ENCODE measurements around the gene SETD1A.
"Not testable (repeated sequence)": the region's sequence is repeated elsewhere in the genome, so short reads cannot be mapped to it uniquely, and the experiment has no call there.

Gene SETD1A

DNA sequence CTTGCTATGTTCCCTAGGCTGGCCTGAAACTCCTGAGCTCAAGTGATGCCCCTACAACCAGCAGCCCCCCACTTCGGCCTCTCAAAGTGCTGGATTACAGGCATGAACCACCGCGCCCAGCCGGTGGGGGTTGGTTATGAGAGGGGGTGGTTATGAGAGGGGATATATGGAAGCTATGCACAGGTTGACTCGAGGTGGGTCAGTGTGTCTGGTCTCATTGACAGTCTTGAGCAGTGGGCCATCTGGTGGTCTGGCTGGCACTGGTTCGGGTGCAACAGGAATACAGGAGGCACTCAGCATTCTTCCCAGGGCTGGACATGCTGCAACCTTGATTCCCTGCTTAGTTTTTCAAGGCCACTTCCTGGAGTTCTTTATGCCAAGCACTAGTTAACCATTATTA, 58.5 kb downstream of the SETD1A start:
- FAIRE-seq (no peak), DNase-seq (ENCODE audit: insufficient read length, low spot score) (no peak)
- TF ChIP-seq CTCF (IDR thresholded peaks at IDR 0.05; ENCODE audit: insufficient read depth, missing control alignments): peak; percentile 41

GRCh38 chr16:31017756-31018155, 60.2 kb downstream of the SETD1A start:
- DNase-seq (ENCODE audit: insufficient read length, low spot score); FAIRE-seq: not testable (repeated sequence)

- FAIRE-seq: no peak
- no peak for TF ChIP-seq CTCF (IDR thresholded peaks at IDR 0.05; ENCODE audit: insufficient read depth, missing control alignments)
- DNase-seq (ENCODE audit: insufficient read length, low spot score): no peak
Measured at GRCh38 chr16:31020536-31020935, 63.0 kb downstream of the SETD1A start.

DNA sequence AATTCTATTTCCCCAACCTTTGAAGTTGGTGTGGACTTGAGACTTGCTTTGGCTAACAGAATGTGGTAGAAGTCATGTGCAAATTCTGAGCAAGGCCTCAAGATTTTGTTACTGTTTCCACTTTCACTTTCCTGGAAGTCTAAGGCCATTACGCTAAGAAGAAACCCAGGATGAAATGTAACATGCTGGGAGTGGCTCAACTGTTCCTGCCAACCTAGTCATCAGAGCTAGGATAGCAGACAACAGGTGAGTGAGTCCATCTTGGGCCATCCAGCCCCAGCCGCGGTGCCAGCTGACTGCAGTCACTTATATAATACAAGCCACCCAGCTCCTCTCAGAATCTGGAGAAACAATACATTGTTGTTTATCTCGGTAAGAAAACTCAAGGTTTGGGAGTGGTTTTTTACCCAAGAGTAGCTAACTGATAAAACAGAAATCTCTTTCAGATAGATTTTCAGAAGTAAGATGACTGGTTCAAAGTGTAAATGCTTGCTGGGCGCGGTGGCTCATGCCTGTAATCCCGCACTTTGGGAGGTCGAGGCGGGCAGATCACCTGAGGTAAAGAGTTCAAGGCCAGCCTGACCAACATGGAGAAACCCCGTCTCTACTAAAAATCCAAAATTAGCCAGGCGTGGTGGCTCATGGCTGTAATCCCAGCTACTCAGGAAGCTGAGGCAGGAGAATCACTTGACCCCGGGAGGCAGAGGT, 65.1 kb downstream of the SETD1A start:
- TF ChIP-seq CTCF (IDR thresholded peaks at IDR 0.05; ENCODE audit: insufficient read depth, missing control alignments): no peak
- DNase-seq (ENCODE audit: insufficient read length, low spot score) (no peak), FAIRE-seq (no peak)

- TF ChIP-seq CTCF (IDR thresholded peaks at IDR 0.05; ENCODE audit: insufficient read depth, missing control alignments): no peak
- no peak for FAIRE-seq
- DNase-seq (ENCODE audit: insufficient read length, low spot score): no peak
Measured at GRCh38 chr16:31023252-31023602, 65.7 kb downstream of the SETD1A start.

- FAIRE-seq (no peak), DNase-seq (ENCODE audit: insufficient read length, low spot score) (no peak)
- no peak for TF ChIP-seq CTCF (IDR thresholded peaks at IDR 0.05; ENCODE audit: insufficient read depth, missing control alignments)
Measured at GRCh38 chr16:31023627-31024226, 66.2 kb downstream of the SETD1A start.

GRCh38 chr16:31025339-31025738, 67.8 kb downstream of the SETD1A start:
- FAIRE-seq (no peak), DNase-seq (ENCODE audit: insufficient read length, low spot score) (no peak)
- no peak for TF ChIP-seq CTCF (IDR thresholded peaks at IDR 0.05; ENCODE audit: insufficient read depth, missing control alignments)
